NCI-H2196 treated with DMSO at 0.1 percent for 48 hours (cell line): ENCODE data around the gene SP6.

Experiments
- DNase-seq: peaks from one replicate; lab custom pipeline; 2025; ENCODE audit not compliant: unreplicated experiment; lab: John Stamatoyannopoulos, UW

SP6 gene

GRCh38 chr17:47838636-47839035 lies 12.3 kb downstream of the SP6 start:
- DNase-seq, result no peak

GRCh38 chr17:47837401-47838039 lies 13.4 kb downstream of the SP6 start:
- no peak for DNase-seq

- DNase-seq, result no peak
Observed at GRCh38 chr17:47836601-47837000, 14.4 kb downstream of the SP6 start.

- DNase-seq, result no peak
Observed at GRCh38 chr17:47834756-47835155, 16.2 kb downstream of the SP6 start.

GRCh38 chr17:47831934-47832327 lies 19.0 kb downstream of the SP6 start:
- DNase-seq, result no peak

- peak; percentile 94 for DNase-seq
Observed at GRCh38 chr17:47831003-47831933, 19.7 kb downstream of the SP6 start, which contains the start of the genes LRRC46 and MRPL10. TSS of gene LRRC46 (plus strand) at chr17:47831670. CDS start at chr17:47831990, 320 bp downstream. TSS of gene MRPL10 (minus strand) at chr17:47831541. CDS start at chr17:47831511, 30 bp downstream.

GRCh38 chr17:47830396-47831002 lies 20.5 kb downstream of the SP6 start:
- no peak for DNase-seq

GRCh38 chr17:47829870-47830269 lies 21.1 kb downstream of the SP6 start:
- DNase-seq, result no peak

GRCh38 chr17:47823519-47823918 lies 27.4 kb downstream of the SP6 start:
- no peak for DNase-seq

- no peak for DNase-seq
Observed at GRCh38 chr17:47822785-47823184, 28.2 kb downstream of the SP6 start.

GRCh38 chr17:47821424-47822391 lies 29.3 kb downstream of the SP6 start, which contains the start of gene OSBPL7:
TSS of gene OSBPL7 (minus strand) at chr17:47821794. CDS start at chr17:47820278, 1,516 bp downstream.
- DNase-seq, result peak; percentile 84

GRCh38 chr17:47821031-47821423 lies 29.9 kb downstream of the SP6 start:
- DNase-seq, result no peak

- no peak for DNase-seq
Observed at GRCh38 chr17:47820033-47820789, 30.8 kb downstream of the SP6 start.

- DNase-seq, result no peak
Observed at GRCh38 chr17:47819475-47819874, 31.5 kb downstream of the SP6 start.

GRCh38 chr17:47818002-47818695 lies 32.8 kb downstream of the SP6 start:
- DNase-seq, result no peak

GRCh38 chr17:47816947-47817346 lies 34.0 kb downstream of the SP6 start:
- DNase-seq, result no peak

GRCh38 chr17:47816111-47816735 lies 34.7 kb downstream of the SP6 start:
- DNase-seq, result no peak

- no peak for DNase-seq
Observed at GRCh38 chr17:47815106-47815918, 35.7 kb downstream of the SP6 start.
